ENCODE data around the gene GUCY2C. TPM values are rescaled to one million over a fixed set of nuclear protein-coding genes. Genes with fewer than 3 reads are reported as not detected.

Gene GUCY2C
- total RNA-seq, 1 donor from 2014 or later = not detected

- Histone ChIP-seq H3K27me3 (no peaks in the 10 kb centered on the region), H3K27ac (no peak overlapping the region), H3K36me3 (no peaks in the 10 kb centered on the region), H3K4me1 (no peaks in the 10 kb centered on the region), H3K4me3 (no peak overlapping the region), H3K9me3 (no peaks in the 10 kb centered on the region)
- DNase-seq (no peak), ATAC-seq (peak; percentile 82)
- TF ChIP-seq, protein P1, sequence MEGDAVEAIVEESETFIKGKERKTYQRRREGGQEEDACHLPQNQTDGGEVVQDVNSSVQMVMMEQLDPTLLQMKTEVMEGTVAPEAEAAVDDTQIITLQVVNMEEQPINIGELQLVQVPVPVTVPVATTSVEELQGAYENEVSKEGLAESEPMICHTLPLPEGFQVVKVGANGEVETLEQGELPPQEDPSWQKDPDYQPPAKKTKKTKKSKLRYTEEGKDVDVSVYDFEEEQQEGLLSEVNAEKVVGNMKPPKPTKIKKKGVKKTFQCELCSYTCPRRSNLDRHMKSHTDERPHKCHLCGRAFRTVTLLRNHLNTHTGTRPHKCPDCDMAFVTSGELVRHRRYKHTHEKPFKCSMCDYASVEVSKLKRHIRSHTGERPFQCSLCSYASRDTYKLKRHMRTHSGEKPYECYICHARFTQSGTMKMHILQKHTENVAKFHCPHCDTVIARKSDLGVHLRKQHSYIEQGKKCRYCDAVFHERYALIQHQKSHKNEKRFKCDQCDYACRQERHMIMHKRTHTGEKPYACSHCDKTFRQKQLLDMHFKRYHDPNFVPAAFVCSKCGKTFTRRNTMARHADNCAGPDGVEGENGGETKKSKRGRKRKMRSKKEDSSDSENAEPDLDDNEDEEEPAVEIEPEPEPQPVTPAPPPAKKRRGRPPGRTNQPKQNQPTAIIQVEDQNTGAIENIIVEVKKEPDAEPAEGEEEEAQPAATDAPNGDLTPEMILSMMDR (IDR thresholded peaks at IDR 0.05) = peak; percentile 70
- intact Hi-C loops (cut with DNase I) = no loop called here
These were observed 31.9 kb downstream of the GUCY2C start for GRCh38 chr12:14664434-14665023.

DNA sequence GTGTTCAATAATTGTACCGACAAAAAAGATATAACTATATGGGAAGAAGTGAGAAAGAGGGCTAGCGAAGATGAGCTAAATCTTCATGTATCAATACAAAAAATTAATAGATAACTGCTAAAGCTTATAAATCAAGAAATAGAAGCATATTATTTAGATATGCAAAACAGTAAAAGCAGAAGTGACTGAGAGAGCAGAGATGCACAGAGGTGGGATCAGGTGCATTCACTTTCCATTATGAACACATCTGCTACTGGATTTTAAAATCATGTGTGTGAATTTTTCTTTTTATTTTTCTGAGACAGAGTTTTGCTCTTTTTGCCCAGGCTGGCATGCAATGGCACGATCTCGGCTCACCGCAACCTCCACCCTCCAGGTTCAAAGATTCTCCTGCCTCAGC lies 33.4 kb downstream of the GUCY2C start:
- no peak overlapping the region for H3K27ac ChIP-seq
- no peaks in the 10 kb centered on the region for H3K9me3 ChIP-seq
- no peaks in the 10 kb centered on the region for H3K36me3 ChIP-seq
- TF ChIP-seq, protein P1 (IDR thresholded peaks at IDR 0.05) = no peak
- no peak overlapping the region for H3K4me3 ChIP-seq
- H3K27me3 ChIP-seq = no peaks in the 10 kb centered on the region
- no peak for DNase-seq
- intact Hi-C loops (cut with DNase I) = no loop called here
- no peaks in the 10 kb centered on the region for H3K4me1 ChIP-seq
- no peak for ATAC-seq

DNA sequence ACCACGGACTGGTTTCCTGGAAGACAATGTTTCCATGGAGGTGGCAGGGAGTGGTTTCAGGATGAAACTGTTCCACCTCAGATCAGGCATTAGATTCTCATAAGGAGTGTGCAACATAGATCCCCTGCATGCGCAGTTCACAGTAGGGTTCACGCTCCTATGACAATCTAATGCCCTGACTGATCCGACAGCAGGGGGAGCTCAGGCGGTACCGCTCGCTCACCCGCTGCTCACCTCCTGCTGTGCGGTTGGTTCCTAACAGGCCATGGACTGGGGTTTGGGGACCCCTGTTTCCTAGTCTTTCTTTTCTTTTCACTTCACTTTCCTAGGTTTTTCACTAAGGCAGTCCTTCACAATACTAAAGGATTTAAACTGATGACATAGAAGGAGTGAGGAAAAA lies 39.6 kb downstream of the GUCY2C start:
- Histone ChIP-seq H3K27ac (no peak overlapping the region), H3K9me3 (no peaks in the 10 kb centered on the region), H3K36me3 (no peaks in the 10 kb centered on the region), H3K27me3 (no peaks in the 10 kb centered on the region), H3K4me3 (no peak overlapping the region), H3K4me1 (no peaks in the 10 kb centered on the region)
- no peak for DNase-seq
- TF ChIP-seq, protein P1 (IDR thresholded peaks at IDR 0.05) = no peak
- intact Hi-C loops (cut with DNase I) = no loop called here
- no peak for ATAC-seq

- DNase-seq = no peak
- intact Hi-C loops (cut with DNase I) = no loop called here
- no peaks in the 10 kb centered on the region for H3K36me3 ChIP-seq
- no peak overlapping the region for H3K27ac ChIP-seq
- H3K4me3 ChIP-seq = no peak overlapping the region
- H3K9me3 ChIP-seq = no peaks in the 10 kb centered on the region
- TF ChIP-seq, protein P1 (IDR thresholded peaks at IDR 0.05) = no peak
- no peaks in the 10 kb centered on the region for H3K27me3 ChIP-seq
- no peaks in the 10 kb centered on the region for H3K4me1 ChIP-seq
- ATAC-seq = no peak
These were observed 41.1 kb downstream of the GUCY2C start for GRCh38 chr12:14655284-14655683.

- intact Hi-C loops (cut with DNase I) = no loop called here
These were observed 41.6 kb downstream of the GUCY2C start for GRCh38 chr12:14654842-14655241.

More at GRCh38 chr12:14654842-14655241, 41.6 kb downstream of the GUCY2C start:
- H3K27ac ChIP-seq = no peak overlapping the region
- TF ChIP-seq, protein P1 (IDR thresholded peaks at IDR 0.05) = no peak
- ATAC-seq (no peak), DNase-seq (no peak)
- no peak overlapping the region for H3K4me3 ChIP-seq
- H3K9me3 ChIP-seq = no peaks in the 10 kb centered on the region
- no peaks in the 10 kb centered on the region for H3K36me3 ChIP-seq
- no peaks in the 10 kb centered on the region for H3K4me1 ChIP-seq
- H3K27me3 ChIP-seq = no peaks in the 10 kb centered on the region

Data from upper lobe of right lung (tissue), 1 donor.